Stimulated activated CD4-positive, alpha-beta T cell treated with anti-CD3 and anti-CD28 coated beads, Interleukin-4, amount 100 ng/mL, for 24 hours (primary cell): ENCODE results near the gene MYBL2.
"Not testable (repeated sequence)": the region's sequence is repeated elsewhere in the genome, so short reads cannot be mapped to it uniquely, and the experiment has no call there.

Experiments used
- DNase-seq: peaks from one replicate; pipeline ENCODE4 v3.0.0-alpha.2; 2020

Gene MYBL2

GRCh38 chr20:43752561-43753301, 85.8 kb downstream of the MYBL2 start:
- DNase-seq: peak; percentile 24

GRCh38 chr20:43755390-43755789, 88.5 kb downstream of the MYBL2 start:
- DNase-seq: no peak

- DNase-seq: no peak
Measured at GRCh38 chr20:43755851-43756250, 88.9 kb downstream of the MYBL2 start.

- DNase-seq: not testable (repeated sequence)
Measured at GRCh38 chr20:43757888-43758287, 91.0 kb downstream of the MYBL2 start.

- DNase-seq: no peak
Measured at GRCh38 chr20:43761386-43762340, 94.7 kb downstream of the MYBL2 start.

- no peak for DNase-seq
Measured at GRCh38 chr20:43762911-43763310, 96.0 kb downstream of the MYBL2 start.

GRCh38 chr20:43765916-43766315, 99.0 kb downstream of the MYBL2 start:
- no peak for DNase-seq
